ENCODE data around the gene SNTN. TPM values are rescaled to one million over a fixed set of nuclear protein-coding genes. Genes with fewer than 3 reads are reported as not detected.

Gene SNTN
- total and polyA plus RNA-seq, 9 of the 15 experiments (the other 6 are each of a cell fraction or from before 2014, with no cell fraction given), result not detected

DNA sequence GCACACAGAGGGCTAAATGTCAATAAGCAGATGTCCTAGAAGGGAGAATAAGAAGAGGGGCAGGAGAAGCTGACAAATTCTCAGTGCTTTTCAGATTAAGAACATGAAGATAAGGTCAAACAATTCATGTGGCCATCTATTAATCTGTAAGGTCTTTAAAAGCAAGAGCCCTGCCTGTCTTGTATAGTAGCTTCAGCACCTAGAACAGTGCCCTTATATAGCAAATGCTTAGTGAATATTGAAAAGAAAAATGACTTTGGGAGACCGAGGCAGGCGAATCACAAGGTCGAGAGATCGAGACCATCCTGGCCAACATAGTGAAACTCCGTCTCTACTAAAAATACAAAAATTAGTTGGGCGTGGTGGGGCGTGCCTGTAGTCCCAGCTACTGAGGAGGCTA is 18.1 kb downstream of the SNTN start:
- no TSS peak for BruUV-seq (replicated peaks)

More for the DNA sequence above, 18.1 kb downstream of the SNTN start:
- Histone ChIP-seq H4K20me1 (replicated peaks; ENCODE audit: control insufficient read depth, insufficient read depth, low read length) (no peaks in the 10 kb centered on the region), H3K27ac (ENCODE audit: extremely low read depth, low read depth, low read length) (no peak overlapping the region), H3K36me3 (ENCODE audit: control insufficient read depth, insufficient read depth, low read length) (no peaks in the 10 kb centered on the region), H3K4me2 (ENCODE audit: insufficient read depth, low read length) (no peak overlapping the region), H3K9ac (ENCODE audit: insufficient read depth in 1 of 2, low read depth in 2 of 2, low read length in 2 of 2) (no peak overlapping the region), H3K79me2 (ENCODE audit: control insufficient read depth, insufficient read depth, low read length) (no peaks in the 10 kb centered on the region), H3K9me3 (replicated peaks; ENCODE audit: control insufficient read depth, insufficient read depth, low read depth, low read length) (no peaks in the 10 kb centered on the region), H3K27me3 (ENCODE audit: control insufficient read depth in 2 of 2, insufficient read depth in 2 of 2, low read length in 2 of 2) (no peaks in the 10 kb centered on the region), H3K9me1 (ENCODE audit: control insufficient read depth, insufficient read depth, low read length) (no peaks in the 10 kb centered on the region), H3K4me1 (replicated peaks in 1 of 2; ENCODE audit: control insufficient read depth in 2 of 2, insufficient read depth in 2 of 2, low read length in 2 of 2) (no peaks in the 10 kb centered on the region), H2AFZ (ENCODE audit: low read depth, low read length) (no peak overlapping the region), H3K4me3 (no peak overlapping the region)
- no peak for FAIRE-seq
- intact Hi-C loops (cut with micrococcal nuclease) (no loop called here), in situ Hi-C loops (cut with MboI) (no loop called here)
- TF ChIP-seq, protein P1, sequence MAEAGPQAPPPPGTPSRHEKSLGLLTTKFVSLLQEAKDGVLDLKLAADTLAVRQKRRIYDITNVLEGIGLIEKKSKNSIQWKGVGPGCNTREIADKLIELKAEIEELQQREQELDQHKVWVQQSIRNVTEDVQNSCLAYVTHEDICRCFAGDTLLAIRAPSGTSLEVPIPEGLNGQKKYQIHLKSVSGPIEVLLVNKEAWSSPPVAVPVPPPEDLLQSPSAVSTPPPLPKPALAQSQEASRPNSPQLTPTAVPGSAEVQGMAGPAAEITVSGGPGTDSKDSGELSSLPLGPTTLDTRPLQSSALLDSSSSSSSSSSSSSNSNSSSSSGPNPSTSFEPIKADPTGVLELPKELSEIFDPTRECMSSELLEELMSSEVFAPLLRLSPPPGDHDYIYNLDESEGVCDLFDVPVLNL (CRISPR knock-in tag; IDR thresholded peaks at IDR 0.05; ENCODE audit: low read depth), result no peak
- TF ChIP-seq ATF1 (CRISPR knock-in tag; IDR thresholded peaks at IDR 0.05), result no peak
- TF ChIP-seq ATF1 (tag; IDR thresholded peaks at IDR 0.05), result no peak
- no peak for TF ChIP-seq ESRRA (IDR thresholded peaks at IDR 0.05; ENCODE audit: borderline replicate concordance, low read depth)
- TF ChIP-seq, protein P2, sequence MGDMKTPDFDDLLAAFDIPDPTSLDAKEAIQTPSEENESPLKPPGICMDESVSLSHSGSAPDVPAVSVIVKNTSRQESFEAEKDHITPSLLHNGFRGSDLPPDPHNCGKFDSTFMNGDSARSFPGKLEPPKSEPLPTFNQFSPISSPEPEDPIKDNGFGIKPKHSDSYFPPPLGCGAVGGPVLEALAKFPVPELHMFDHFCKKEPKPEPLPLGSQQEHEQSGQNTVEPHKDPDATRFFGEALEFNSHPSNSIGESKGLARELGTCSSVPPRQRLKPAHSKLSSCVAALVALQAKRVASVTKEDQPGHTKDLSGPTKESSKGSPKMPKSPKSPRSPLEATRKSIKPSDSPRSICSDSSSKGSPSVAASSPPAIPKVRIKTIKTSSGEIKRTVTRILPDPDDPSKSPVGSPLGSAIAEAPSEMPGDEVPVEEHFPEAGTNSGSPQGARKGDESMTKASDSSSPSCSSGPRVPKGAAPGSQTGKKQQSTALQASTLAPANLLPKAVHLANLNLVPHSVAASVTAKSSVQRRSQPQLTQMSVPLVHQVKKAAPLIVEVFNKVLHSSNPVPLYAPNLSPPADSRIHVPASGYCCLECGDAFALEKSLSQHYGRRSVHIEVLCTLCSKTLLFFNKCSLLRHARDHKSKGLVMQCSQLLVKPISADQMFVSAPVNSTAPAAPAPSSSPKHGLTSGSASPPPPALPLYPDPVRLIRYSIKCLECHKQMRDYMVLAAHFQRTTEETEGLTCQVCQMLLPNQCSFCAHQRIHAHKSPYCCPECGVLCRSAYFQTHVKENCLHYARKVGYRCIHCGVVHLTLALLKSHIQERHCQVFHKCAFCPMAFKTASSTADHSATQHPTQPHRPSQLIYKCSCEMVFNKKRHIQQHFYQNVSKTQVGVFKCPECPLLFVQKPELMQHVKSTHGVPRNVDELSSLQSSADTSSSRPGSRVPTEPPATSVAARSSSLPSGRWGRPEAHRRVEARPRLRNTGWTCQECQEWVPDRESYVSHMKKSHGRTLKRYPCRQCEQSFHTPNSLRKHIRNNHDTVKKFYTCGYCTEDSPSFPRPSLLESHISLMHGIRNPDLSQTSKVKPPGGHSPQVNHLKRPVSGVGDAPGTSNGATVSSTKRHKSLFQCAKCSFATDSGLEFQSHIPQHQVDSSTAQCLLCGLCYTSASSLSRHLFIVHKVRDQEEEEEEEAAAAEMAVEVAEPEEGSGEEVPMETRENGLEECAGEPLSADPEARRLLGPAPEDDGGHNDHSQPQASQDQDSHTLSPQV (IDR thresholded peaks at IDR 0.05), result no peak
- TF ChIP-seq, protein P3, sequence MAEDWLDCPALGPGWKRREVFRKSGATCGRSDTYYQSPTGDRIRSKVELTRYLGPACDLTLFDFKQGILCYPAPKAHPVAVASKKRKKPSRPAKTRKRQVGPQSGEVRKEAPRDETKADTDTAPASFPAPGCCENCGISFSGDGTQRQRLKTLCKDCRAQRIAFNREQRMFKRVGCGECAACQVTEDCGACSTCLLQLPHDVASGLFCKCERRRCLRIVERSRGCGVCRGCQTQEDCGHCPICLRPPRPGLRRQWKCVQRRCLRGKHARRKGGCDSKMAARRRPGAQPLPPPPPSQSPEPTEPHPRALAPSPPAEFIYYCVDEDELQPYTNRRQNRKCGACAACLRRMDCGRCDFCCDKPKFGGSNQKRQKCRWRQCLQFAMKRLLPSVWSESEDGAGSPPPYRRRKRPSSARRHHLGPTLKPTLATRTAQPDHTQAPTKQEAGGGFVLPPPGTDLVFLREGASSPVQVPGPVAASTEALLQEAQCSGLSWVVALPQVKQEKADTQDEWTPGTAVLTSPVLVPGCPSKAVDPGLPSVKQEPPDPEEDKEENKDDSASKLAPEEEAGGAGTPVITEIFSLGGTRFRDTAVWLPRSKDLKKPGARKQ (CRISPR knock-in tag; IDR thresholded peaks at IDR 0.05), result no peak
- TF ChIP-seq, protein P4, sequence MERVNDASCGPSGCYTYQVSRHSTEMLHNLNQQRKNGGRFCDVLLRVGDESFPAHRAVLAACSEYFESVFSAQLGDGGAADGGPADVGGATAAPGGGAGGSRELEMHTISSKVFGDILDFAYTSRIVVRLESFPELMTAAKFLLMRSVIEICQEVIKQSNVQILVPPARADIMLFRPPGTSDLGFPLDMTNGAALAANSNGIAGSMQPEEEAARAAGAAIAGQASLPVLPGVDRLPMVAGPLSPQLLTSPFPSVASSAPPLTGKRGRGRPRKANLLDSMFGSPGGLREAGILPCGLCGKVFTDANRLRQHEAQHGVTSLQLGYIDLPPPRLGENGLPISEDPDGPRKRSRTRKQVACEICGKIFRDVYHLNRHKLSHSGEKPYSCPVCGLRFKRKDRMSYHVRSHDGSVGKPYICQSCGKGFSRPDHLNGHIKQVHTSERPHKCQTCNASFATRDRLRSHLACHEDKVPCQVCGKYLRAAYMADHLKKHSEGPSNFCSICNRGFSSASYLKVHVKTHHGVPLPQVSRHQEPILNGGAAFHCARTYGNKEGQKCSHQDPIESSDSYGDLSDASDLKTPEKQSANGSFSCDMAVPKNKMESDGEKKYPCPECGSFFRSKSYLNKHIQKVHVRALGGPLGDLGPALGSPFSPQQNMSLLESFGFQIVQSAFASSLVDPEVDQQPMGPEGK (CRISPR knock-in tag; IDR thresholded peaks at IDR 0.05; ENCODE audit: borderline replicate concordance), result no peak
- no peak for TF ChIP-seq ZNF551 (CRISPR knock-in tag; IDR thresholded peaks at IDR 0.05)
- POLR2A ChIA-PET, result no interaction called here
- WGBS (ENCODE audit: insufficient coverage, low coverage, missing lambda C conversion rate), result 0% methylated on average over 7 of the region's 7 CpGs
- DNase-seq (ENCODE audit: extremely low read depth in 1 of 4, low spot score in 3 of 4), result no peak
- no peak for ATAC-seq
- CTCF ChIA-PET (ENCODE audit: low intra/inter-chr PET ratio), result no interaction called here

All from K562 (cell line).